ENCODE data around the gene RACK1.

RACK1 gene

DNA sequence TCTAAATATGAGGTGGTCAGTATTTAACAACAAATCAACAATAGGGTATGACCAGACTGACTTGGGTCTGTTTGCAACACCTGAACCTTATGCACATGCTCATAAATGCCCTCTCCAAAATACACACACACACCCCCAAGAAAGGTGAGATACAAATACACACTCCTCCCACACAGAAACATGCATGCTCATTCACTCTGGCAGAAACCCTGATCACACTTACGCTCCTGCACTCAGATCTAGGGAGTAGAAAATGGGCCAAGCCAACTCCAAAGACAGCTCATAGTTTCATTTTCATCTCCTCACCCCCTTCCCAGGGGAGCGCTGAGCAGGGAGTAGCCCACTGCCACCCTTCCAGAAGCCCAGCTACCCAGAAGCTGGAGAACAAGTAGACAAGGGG, 50.0 kb downstream of the RACK1 start:
- DNase-seq, result no peak

DNA sequence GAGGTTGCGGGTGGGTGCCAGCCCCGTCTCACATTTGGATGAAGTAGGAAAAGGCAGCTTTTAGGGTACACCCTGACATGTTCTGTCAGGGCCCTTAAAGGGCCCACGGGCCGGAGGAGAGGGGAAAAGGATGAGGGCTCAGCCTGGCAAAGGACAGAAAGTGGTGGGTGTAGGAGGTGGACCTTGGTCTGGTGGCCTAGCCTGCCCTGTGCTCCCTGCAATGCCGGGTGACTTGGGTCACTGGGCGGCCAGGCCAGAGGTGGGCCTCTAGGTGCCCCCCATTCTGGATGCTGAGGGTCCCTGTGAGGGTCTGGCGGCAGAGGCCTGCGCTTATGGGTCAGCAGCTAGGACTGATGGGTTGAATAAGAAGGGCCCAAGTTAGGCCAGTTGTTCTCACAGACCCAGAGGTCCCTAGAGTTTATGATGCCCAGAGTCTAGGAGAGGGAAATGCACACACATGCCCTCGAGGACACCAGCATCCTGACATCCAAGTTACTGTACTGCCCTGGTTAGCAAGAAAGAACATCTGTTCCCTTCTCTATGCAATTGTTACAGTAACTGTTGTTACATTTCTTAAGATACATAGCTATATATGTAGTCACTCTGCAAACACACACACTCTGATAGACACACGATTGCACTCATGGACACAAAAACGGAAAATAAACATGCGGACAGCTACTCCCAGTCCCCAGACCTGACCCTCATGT, 51.2 kb downstream of the RACK1 start:
- no peak for DNase-seq

DNA sequence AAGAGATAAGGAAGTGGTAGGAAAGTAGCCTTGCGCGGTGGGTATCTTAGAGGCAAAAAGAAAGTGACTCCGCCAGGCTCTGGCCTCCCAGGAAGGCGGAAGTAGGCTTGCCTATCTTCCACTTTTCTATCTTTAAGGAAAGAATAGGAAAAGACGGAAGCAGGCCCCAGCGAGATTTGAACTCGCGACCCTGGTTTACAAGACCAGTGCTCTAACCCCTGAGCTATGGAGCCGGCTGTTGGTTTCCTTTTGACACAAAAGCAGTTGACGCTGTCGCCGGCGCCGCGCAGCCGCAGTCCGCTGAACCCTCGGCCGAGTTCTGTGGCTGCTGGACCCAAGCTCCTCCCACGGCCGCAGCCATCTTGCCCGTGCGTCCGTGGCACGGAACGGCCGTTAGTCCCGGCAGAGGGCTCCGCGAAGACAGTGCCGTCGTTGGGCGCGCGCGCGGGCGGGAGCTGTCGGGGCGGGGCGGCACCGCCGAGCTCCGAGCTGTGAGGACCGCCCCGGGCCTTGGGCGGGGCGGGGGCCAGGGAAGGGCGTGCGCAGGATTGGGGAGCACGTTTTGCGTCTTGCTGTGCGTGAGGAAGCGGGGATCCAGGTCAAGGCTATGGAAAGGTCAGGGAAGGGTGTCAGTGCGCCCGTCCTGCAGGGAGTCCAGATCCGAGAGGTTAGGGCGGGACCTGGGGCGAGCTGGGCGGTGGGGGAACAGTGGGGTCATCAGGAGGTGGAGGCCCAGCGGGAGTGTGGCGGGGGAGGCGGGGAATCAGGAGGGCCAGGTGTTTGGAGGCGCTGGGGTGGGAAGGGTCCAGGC, 52.0 kb downstream of the RACK1 start:
- peak; percentile 95 for DNase-seq

DNA sequence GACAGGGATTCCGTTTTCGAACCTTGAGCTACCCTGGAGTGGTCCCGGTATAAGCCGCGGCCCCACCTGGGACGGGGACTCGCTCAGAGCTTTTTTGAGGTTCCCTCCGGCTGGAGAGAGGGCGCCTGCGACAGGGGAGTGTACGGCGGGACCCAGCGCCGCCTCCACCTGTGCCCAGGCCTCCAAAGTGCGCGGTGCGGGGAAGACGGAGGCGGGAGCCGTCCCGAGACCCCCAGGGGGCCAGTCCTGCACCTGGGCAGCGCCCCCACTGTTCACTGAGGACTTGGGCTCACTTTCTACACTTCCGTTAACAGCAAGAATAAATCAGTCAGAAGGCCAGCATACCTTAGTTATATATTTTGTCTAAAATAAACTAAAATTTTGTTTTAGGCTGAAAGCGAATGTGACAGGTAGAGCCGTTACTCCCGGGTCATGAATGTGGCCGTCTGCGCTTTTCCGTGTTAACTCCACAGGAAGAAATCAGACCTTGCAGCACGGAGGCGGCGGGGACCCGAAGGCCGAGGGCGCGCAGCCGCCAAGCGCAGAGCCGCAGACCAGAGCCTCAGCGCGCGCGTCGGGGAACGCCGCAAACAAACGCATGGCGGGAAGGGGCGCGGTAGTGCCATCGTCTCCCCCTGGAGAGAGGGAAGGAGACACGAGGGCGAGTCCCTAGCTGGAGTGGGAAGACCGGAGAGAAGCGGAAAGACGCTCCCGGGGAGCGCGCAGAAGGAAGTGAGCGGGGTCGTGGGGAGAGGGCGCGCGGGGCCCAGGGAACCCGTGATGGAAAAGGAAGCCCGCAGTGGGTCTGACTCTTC, 52.8 kb downstream of the RACK1 start:
- DNase-seq, result peak; percentile 68

GRCh38 chr5:181189962-181190710, 53.6 kb downstream of the RACK1 start:
- peak; percentile 58 for DNase-seq

DNA sequence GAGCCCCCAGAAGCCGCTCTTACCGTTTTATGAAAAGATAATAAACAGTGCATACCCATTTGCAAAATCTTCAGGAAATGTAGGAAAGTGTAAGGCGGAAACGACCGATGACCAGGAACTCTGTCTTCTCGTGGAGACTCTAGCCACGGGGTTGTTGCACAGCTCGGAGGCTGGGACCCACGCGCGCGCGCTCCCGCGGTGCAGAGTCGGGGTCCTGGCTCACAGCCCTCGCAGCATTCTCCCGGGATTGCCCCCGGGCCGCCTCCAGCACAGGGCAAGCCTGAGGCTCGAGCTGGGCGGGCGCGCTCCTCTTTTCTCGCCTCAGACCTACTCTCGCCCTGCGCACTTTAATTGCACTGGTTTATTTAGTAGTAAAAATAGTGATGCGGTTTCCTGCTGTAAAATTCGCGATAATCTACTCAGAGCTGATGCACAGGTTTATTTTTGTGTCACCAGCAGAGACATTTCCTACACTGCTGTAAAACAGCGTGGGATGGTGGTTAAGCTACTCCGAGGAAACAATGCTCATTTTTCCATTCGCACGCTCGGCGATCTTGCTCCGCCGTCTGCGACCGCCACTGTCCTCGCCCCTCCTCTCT, 54.2 kb downstream of the RACK1 start:
- DNase-seq, result peak; percentile 77

- DNase-seq, result peak; percentile 82
Observed at GRCh38 chr5:181188700-181189362, 54.9 kb downstream of the RACK1 start.

- DNase-seq, result peak; percentile 86
Observed at GRCh38 chr5:181187500-181188213, 56.0 kb downstream of the RACK1 start.

DNA sequence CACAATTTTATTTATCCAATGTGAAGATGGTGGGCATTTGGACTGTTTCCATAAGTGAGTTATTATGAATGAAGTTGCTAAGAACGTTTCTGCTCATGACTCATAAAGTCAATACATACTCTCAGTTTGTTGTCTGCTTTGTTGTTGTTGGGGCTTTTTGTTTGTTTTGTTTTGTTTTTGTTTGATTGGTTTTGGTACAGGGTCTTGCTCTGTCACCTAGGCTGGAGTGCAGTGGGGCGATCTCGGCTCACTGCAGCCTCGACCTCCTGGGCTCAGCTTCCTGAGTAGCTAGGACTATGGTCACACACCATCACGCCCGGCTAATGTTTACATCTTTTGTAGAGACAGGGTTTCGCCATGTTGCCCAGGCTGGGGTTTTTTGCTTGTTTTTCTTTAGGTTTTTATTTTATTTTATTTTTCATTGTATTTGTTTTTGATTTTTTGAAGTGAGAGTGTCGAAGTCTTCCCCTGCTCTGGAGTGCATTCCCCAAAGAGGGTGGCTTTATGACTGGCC, 56.7 kb downstream of the RACK1 start:
- DNase-seq, result no peak
